GM18858 (cell line): ENCODE results near the gene SNX15.
A peak's percentile ranks its signal among the peaks of the same experiment; 100 is the strongest.
"Not testable (repeated sequence)": the region's sequence is repeated elsewhere in the genome, so short reads cannot be mapped to it uniquely, and the experiment has no call there.

ENCODE experiments used
- ATAC-seq: cut with Tn5 transposase; IDR thresholded peaks from one replicate; pipeline ENCODE4 v1.9.1; 2021; ENCODE audit not compliant: unreplicated experiment

SNX15 gene

GRCh38 chr11:65014726-65015227 is 12.5 kb upstream of the SNX15 start:
- no peak for ATAC-seq

- no peak for ATAC-seq
Measured at GRCh38 chr11:65016705-65017104, 10.5 kb upstream of the SNX15 start.

GRCh38 chr11:65017937-65018336 is 9.3 kb upstream of the SNX15 start:
- no peak for ATAC-seq

- ATAC-seq: no peak
Measured at GRCh38 chr11:65019824-65020223, 7.4 kb upstream of the SNX15 start.

- no peak for ATAC-seq
Measured at GRCh38 chr11:65021003-65021402, 6.2 kb upstream of the SNX15 start.

- no peak for ATAC-seq
Measured at GRCh38 chr11:65021509-65021908, 5.7 kb upstream of the SNX15 start.

GRCh38 chr11:65023502-65023901 is 3.7 kb upstream of the SNX15 start:
- not testable (repeated sequence) for ATAC-seq

GRCh38 chr11:65026810-65027209 is 429 bp upstream of the SNX15 start:
- ATAC-seq: no peak

- no peak for ATAC-seq
Measured at GRCh38 chr11:65032216-65032615, 5.0 kb downstream of the SNX15 start.

- ATAC-seq: no peak
Measured at GRCh38 chr11:65034423-65034822, 7.2 kb downstream of the SNX15 start.

GRCh38 chr11:65035579-65035978 is 8.3 kb downstream of the SNX15 start:
- no peak for ATAC-seq

- no peak for ATAC-seq
Measured at GRCh38 chr11:65036931-65037330, 9.7 kb downstream of the SNX15 start.

GRCh38 chr11:65040520-65040846 is 13.2 kb downstream of the SNX15 start:
- no peak for ATAC-seq

GRCh38 chr11:65040847-65041622 is 13.8 kb downstream of the SNX15 start, which contains the start of gene SAC3D1:
TSS of gene SAC3D1 (plus strand) at chr11:65041210. CDS start at chr11:65041293, 83 bp downstream.
- ATAC-seq: peak; percentile 66

- no peak for ATAC-seq
Measured at GRCh38 chr11:65042891-65043290, 15.7 kb downstream of the SNX15 start.

- no peak for ATAC-seq
Measured at GRCh38 chr11:65043881-65044501, 16.8 kb downstream of the SNX15 start.

GRCh38 chr11:65045061-65045460 is 17.8 kb downstream of the SNX15 start:
- no peak for ATAC-seq

- ATAC-seq: no peak
Measured at GRCh38 chr11:65045728-65046127, 18.5 kb downstream of the SNX15 start.

- ATAC-seq: no peak
Measured at GRCh38 chr11:65047581-65048422, 20.6 kb downstream of the SNX15 start.

GRCh38 chr11:65051398-65051858 is 24.2 kb downstream of the SNX15 start:
- ATAC-seq: no peak

GRCh38 chr11:65053827-65054508 is 26.7 kb downstream of the SNX15 start:
- no peak for ATAC-seq
